ENCODE measurements around the gene IL33. TPM values are rescaled to one million over a fixed set of nuclear protein-coding genes. Genes with fewer than 3 reads are reported as not detected.

Gene IL33
- total RNA-seq, 2 donors from 2014 or later = 5.3 to 11.4 TPM

DNA sequence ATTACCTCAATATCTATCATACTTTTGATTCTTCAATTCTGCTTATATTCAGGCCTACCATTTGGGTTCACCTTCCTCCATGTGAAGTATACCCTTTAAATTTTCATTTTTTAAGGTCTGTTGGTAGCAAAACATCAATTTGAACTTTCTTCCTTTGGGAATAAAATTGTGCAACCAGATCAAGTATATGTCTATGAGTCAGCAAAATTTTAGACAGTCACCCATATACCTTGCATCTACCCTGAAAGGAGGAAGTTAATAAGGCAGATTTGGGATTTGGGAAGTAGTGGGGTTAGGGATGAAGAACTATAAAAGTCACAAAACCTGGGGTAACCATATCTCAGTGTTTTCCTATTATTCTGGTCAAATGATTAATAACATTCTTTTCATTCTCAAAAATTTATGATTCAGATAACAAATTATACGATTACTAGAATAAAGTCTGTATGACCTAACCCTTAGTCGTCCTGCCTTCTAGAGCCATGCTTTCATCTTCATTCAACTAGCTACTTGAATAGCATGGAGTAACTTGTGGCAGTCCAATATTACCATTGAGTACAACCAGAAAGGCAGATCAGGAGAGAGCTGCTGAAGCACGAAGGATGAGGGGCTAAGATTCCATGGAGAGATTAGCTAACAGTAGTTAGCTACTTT, 2.8 kb upstream of the IL33 start:
- ATAC-seq (no peak), DNase-seq (no peak)
- intact Hi-C loops (cut with DNase I, micrococcal nuclease) = no loop called here

DNA sequence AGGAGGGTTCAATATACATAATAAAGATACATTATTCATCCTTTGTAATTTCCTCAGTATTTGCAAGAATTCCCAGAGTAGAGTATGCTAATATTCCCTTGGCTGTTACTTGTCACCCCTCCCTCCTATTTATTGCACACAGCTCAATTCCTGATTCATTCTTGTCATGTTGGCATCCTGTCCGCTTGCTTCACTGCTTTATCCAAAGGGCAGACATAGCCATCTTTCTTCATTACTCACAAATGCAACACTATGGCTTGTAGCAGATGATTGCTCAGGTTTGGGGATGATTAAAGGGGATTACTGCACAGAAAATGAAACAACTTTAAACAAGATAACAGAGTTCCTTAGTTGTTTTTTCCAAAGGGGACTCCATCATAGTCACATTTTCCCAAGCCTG, 1.2 kb upstream of the IL33 start:
- DNase-seq = no peak
- ATAC-seq = no peak
- intact Hi-C loops (cut with DNase I, micrococcal nuclease) = no loop called here

GRCh38 chr9:6214903-6215302, 704 bp upstream of the IL33 start:
- no peak for DNase-seq

GRCh38 chr9:6216002-6216401, 395 bp downstream of the IL33 start:
- intact Hi-C loops (cut with DNase I, micrococcal nuclease) = no loop called here
- DNase-seq = no peak
- ATAC-seq = no peak

More at GRCh38 chr9:6214903-6215302, 704 bp upstream of the IL33 start:
- no peak for ATAC-seq
- intact Hi-C loops (cut with DNase I, micrococcal nuclease) = no loop called here

DNA sequence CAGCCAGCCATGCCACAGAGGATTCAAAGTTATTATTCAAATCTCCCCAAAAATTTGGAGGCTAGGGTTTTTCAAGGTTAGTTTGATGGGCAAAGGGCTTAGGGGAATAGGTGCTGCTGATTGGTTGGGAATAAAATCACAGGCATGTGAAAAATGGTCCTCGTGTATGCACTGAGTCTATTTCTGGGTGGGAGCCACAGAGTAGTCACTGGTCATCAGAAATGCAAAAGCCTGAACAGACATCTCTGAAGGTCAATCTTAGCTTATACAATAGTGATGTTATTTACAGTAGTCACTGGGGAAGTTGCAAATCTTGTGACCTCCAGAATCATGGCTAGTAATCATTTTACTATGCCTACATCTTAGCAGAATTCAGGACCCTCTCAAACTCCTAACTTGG, 1.3 kb downstream of the IL33 start:
- no peak for DNase-seq
- intact Hi-C loops (cut with DNase I, micrococcal nuclease) = no loop called here
- no peak for ATAC-seq

GRCh38 chr9:6218099-6218502, 2.5 kb downstream of the IL33 start:
- intact Hi-C loops (cut with DNase I, micrococcal nuclease) = no loop called here
- DNase-seq (no peak), ATAC-seq (no peak)

GRCh38 chr9:6219040-6219439, 3.4 kb downstream of the IL33 start:
- ATAC-seq = no peak
- intact Hi-C loops (cut with DNase I, micrococcal nuclease) = no loop called here
- DNase-seq = no peak

GRCh38 chr9:6219981-6220380, 4.4 kb downstream of the IL33 start:
- intact Hi-C loops (cut with DNase I, micrococcal nuclease) = no loop called here
- ATAC-seq (no peak), DNase-seq (no peak)

DNA sequence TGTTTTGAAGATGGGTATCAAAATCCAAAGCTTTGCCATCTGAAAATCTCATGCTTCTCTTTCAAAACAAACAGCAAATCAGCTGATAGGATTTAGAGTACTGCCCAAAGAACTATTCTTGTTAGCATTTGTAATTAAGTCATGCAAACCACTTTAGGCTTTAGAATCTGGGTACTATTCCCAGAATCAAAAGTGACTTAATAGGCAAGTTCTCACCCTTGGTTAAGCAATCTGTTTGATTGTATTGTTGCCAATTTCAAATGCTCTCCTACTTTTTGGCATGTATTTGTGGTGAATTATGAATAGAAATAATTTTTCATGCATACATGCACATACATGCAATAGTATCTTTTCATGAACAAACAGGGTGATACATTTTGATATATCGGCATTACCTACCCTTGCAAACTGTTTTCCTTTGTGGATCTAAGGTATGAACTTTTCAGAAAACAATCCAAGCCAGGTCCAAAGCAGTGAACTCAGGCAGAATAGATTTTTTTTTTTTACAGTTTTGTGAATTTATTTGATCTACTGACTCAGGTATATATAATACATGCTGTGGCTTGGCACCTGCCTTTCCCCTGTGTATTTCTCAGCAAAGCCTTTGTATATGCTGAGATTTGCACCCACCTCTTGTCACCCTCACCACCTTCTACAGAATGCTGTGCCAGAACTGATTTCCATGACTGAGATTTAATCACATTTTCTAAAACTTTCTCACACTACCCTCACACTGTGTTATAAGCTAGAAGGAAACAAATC, 9.0 kb downstream of the IL33 start:
- DNase-seq (no peak), ATAC-seq (no peak)
- intact Hi-C loops (cut with DNase I, micrococcal nuclease) = no loop called here

DNA sequence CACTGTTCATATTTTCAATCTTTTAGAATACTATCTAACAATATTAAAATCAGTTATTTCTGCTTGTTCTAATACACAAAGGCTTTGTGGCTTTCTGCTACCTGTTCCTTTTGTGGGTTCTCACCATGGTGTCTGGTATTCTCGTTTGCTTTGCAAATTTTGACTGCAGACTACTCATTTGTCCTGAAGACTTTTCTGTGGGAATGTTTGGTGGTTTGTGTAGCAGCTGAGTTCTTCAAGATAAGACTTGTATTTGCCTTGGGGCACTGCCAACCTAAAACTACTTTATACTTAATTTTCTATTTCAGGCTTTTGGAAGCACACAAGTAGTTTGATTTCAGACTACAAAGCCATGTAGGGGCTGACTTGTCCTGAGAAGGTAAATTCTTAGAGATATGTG, 11.1 kb downstream of the IL33 start:
- no peak for ATAC-seq

DNA sequence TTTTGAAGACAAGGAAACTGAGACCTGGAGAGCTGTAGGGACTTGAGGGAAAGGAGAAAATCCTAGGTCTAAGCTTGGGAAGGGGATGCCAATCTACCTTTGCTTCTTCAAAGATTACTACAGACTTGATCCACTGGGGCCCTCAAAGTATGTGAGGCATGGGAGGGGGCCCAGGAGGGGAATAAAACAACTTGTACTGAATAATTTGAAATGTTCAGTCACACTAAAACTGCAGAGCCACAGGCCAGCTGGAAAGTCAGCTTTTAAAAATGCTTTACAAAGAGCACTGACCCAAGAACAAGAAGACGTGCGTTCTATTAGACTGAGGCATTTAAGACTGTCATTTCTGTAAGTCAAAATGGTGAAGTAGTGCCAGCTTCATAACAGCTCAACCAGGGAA, 13.6 kb downstream of the IL33 start:
- DNase-seq (no peak), ATAC-seq (no peak)
- intact Hi-C loops (cut with DNase I, micrococcal nuclease) = no loop called here

More for the DNA sequence above, 11.1 kb downstream of the IL33 start:
- intact Hi-C loops (cut with DNase I, micrococcal nuclease) = no loop called here
- no peak for DNase-seq

GRCh38 chr9:6229619-6230018, 14.0 kb downstream of the IL33 start:
- ATAC-seq (peak; percentile 93), DNase-seq (no peak)
- intact Hi-C loops (cut with DNase I, micrococcal nuclease) = no loop called here

- no peak for DNase-seq
- intact Hi-C loops (cut with DNase I, micrococcal nuclease) = no loop called here
- peak; percentile 62 for ATAC-seq
Measured at GRCh38 chr9:6230037-6230780, 14.6 kb downstream of the IL33 start.

GRCh38 chr9:6232336-6232945, 16.8 kb downstream of the IL33 start:
- intact Hi-C loops (cut with DNase I, micrococcal nuclease) = no loop called here
- no peak for ATAC-seq

DNA sequence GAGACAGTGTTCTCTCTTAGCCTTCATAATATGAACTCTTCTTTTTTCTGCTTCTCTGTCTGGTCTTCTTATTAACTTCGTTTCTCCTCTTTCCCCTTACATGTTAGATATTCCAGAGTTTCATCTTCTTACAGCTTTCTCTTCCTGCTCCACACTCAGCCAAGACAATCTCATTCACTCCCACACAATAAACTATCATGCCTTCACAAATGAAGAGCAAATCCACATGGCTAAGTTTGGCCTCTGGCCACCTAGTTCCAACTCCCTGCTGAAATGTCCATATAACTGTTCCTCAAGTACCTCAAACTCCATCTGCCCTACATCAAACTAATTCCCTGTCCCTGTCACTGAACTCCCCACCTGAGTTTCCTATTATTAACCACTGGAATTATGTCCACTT, 18.4 kb downstream of the IL33 start:
- ATAC-seq (no peak), DNase-seq (no peak)
- intact Hi-C loops (cut with DNase I, micrococcal nuclease) = no loop called here

More at GRCh38 chr9:6232336-6232945, 16.8 kb downstream of the IL33 start:
- no peak for DNase-seq

DNA sequence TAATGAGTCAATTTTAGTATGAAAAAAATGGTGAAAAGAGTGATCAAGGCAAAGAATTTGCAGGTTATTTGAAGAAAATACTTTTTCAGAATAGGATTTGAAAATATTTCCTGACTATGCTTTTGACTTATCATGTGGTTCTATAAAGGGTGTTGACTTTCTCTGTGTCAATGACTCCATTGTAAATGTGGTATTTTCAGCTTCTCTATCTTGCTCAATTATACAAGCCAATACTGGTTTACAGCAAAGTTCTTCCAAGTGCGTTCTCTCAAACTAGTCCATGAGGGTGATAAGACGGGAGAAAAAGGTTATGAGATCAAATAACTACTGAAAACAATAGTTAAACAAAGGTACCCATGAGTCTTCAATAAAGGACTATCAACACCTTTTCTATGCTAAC, 21.7 kb downstream of the IL33 start:
- intact Hi-C loops (cut with DNase I, micrococcal nuclease) = no loop called here
- DNase-seq = no peak
- ATAC-seq = peak; percentile 52

DNA sequence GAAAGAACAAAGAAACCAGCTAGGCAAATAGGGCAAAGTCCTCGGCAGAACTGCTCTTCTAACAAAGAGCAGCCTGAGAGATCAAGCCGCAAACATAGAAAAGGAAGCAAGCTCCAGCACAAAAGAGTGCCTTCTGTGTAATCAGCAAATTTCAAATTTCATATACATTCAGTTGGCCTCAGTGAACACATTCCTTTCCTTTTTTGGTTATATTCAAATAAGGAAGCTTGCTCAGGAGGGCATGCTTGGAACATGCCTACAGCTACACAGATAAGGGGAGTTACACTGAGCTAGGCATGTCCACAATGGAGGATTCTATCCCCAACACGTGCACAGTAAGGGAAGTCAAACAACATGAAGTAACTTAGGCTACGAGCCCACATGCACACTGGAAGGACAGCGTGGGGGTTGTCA, 23.4 kb downstream of the IL33 start:
- intact Hi-C loops (cut with DNase I, micrococcal nuclease) = no loop called here
- ATAC-seq = peak; percentile 64
- no peak for DNase-seq

GRCh38 chr9:6239694-6240093, 24.1 kb downstream of the IL33 start:
- intact Hi-C loops (cut with DNase I, micrococcal nuclease) = no loop called here
- DNase-seq = no peak

DNA sequence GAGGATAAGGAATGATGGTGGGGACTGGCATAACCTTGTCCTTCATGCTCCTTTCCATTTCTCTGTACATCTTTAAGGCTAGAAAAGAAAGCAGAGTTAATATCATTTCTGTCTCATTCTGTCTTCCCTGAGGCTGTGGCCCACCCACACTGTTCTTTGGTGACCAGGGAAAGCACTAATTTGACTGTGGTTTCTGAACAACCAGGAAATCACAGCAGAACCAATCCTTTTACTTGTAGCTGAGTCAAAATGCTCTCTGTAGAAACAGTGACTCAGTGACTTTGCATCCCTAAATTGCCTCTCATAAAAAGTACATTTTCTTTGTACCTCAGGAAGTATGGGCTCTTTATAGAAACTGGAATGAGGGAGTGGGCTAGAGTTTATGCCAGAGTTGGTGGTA, 28.1 kb downstream of the IL33 start:
- ATAC-seq (peak; percentile 48), DNase-seq (no peak)
- intact Hi-C loops (cut with DNase I, micrococcal nuclease) = no loop called here

More at GRCh38 chr9:6239694-6240093, 24.1 kb downstream of the IL33 start:
- ATAC-seq = no peak

DNA sequence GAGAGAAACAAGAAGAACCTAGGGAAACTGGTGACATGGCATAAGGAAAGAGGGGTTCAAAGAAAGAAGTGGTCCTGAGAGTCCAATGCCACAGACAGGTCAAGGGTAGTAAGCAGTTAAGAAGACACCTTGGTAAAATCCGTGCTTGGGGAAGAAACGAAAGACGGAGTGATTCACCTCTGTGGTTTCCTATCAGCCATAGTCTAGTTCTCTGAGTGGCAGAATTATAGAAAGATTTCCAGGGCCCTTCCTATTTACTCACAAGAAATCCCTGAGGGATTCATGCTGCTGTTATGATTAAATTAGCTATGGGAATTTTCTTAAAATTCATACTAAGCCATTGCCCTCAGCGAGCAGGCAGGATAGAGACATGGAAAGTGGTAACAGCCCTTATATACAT, 31.7 kb downstream of the IL33 start:
- intact Hi-C loops (cut with DNase I, micrococcal nuclease) = no loop called here

More for the DNA sequence above, 31.7 kb downstream of the IL33 start:
- DNase-seq (no peak), ATAC-seq (no peak)
